HG03520 (cell line): Measurements from ENCODE around the gene SPX.
A peak's percentile ranks its signal among the peaks of the same experiment; 100 is the strongest.

Source experiments
- ATAC-seq: cut with Tn5 transposase; IDR thresholded peaks from one replicate; pipeline ENCODE4 v1.9.1; 2021; ENCODE audit warnings: mild to moderate bottlenecking, moderate library complexity; ENCODE audit not compliant: unreplicated experiment

SPX gene

GRCh38 chr12:21526053-21526452 lies at the start of gene SPX:
SPX (plus strand) TSS chr12:21526296; CDS start chr12:21526473, 177 bp downstream.
- no peak for ATAC-seq

- no peak for ATAC-seq
These were observed 49.1 kb upstream of the SPX start for GRCh38 chr12:21476949-21477348.

- ATAC-seq = no peak
These were observed 47.2 kb upstream of the SPX start for GRCh38 chr12:21478756-21479455.

- ATAC-seq = no peak
These were observed 42.6 kb upstream of the SPX start for GRCh38 chr12:21483531-21483930.

GRCh38 chr12:21485998-21486397 lies 40.1 kb upstream of the SPX start:
- ATAC-seq = no peak

- ATAC-seq = no peak
These were observed 26.3 kb upstream of the SPX start for GRCh38 chr12:21499765-21500164.

- ATAC-seq = peak; percentile 0
These were observed 25.3 kb upstream of the SPX start for GRCh38 chr12:21500786-21501257.

GRCh38 chr12:21501258-21502163 lies 24.6 kb upstream of the SPX start, which contains the start of the genes GOLT1B and RECQL:
GOLT1B (plus strand) TSS chr12:21501789; CDS start chr12:21501924, 135 bp downstream.
RECQL (minus strand) TSS chr12:21501635; CDS start chr12:21499570, 2,065 bp downstream.
- peak; percentile 99 for ATAC-seq

- ATAC-seq = no peak
These were observed 24.0 kb upstream of the SPX start for GRCh38 chr12:21502164-21502496.

- no peak for ATAC-seq
These were observed 23.2 kb upstream of the SPX start for GRCh38 chr12:21502872-21503271.

- ATAC-seq = no peak
These were observed 20.2 kb upstream of the SPX start for GRCh38 chr12:21505888-21506287.

- no peak for ATAC-seq
These were observed 18.2 kb upstream of the SPX start for GRCh38 chr12:21507849-21508248.

- ATAC-seq = peak; percentile 97
These were observed 16.3 kb upstream of the SPX start for GRCh38 chr12:21509768-21510167.

GRCh38 chr12:21516281-21516680 lies 9.8 kb upstream of the SPX start:
- no peak for ATAC-seq

- ATAC-seq = no peak
These were observed 7.6 kb upstream of the SPX start for GRCh38 chr12:21518451-21518850.

- no peak for ATAC-seq
These were observed 4.6 kb upstream of the SPX start for GRCh38 chr12:21521541-21521940.

GRCh38 chr12:21523148-21523547 lies 2.9 kb upstream of the SPX start:
- ATAC-seq = no peak

- no peak for ATAC-seq
These were observed 737 bp downstream of the SPX start for GRCh38 chr12:21526721-21527345.

- ATAC-seq = peak; percentile 75
These were observed 1.5 kb downstream of the SPX start for GRCh38 chr12:21527451-21528180.

GRCh38 chr12:21528953-21529352 lies 2.9 kb downstream of the SPX start:
- ATAC-seq = no peak

- no peak for ATAC-seq
These were observed 3.4 kb downstream of the SPX start for GRCh38 chr12:21529456-21529855.
